ENCODE measurements around the gene ARID3C. TPM values are rescaled to one million over a fixed set of nuclear protein-coding genes. Genes with fewer than 3 reads are reported as not detected.

Gene ARID3C
- total and polyA plus RNA-seq, 2 of the 8 experiments (the other 6 are each of a cell fraction or from before 2014, with no cell fraction given), result 0.08 TPM; not detected in 1

Small RNA genes within 50 kb of the gene (small RNA-seq; reads per million reads assigned to genes)
- gene CCL27 (ENCODE audit: insufficient read depth), result not detected

Other genes starting within 250 kb of the ARID3C start
- 10.4 and 10.6 TPM in 2 replicates for gene FAM219A, start 170.5 kb downstream of the ARID3C start, total RNA-seq (2021; fragmentation: NEBNext Ultra II Directional; extraction: Animal tissue kit (Norgen Biotek cat#: 25700))
- gene FAM219A, start 170.5 kb downstream of the ARID3C start, polyA plus RNA-seq (2011; rRNA removed), result 7.7 and 8.8 TPM in 2 replicates
- gene DNAI1, start 170.3 kb downstream of the ARID3C start, total RNA-seq (2021; fragmentation: NEBNext Ultra II Directional; extraction: Animal tissue kit (Norgen Biotek cat#: 25700)), result 0.37 and 1.1 TPM in 2 replicates
- gene DNAI1, start 170.3 kb downstream of the ARID3C start, polyA plus RNA-seq (2011; rRNA removed), result 0.35 and 0.54 TPM in 2 replicates
- 12.2 and 14.1 TPM in 2 replicates for gene ENHO, start 106.1 kb downstream of the ARID3C start, total RNA-seq (2021; fragmentation: NEBNext Ultra II Directional; extraction: Animal tissue kit (Norgen Biotek cat#: 25700))
- 49.4 and 60.4 TPM in 2 replicates for gene ENHO, start 106.1 kb downstream of the ARID3C start, polyA plus RNA-seq (2011; rRNA removed)
- 1.2 and 1.5 TPM in 2 replicates for gene CNTFR, start 39.3 kb downstream of the ARID3C start, total RNA-seq (2021; fragmentation: NEBNext Ultra II Directional; extraction: Animal tissue kit (Norgen Biotek cat#: 25700))
- gene CNTFR, start 39.3 kb downstream of the ARID3C start, polyA plus RNA-seq (2011; rRNA removed), result 4.2 and 5.4 TPM in 2 replicates
- 21.6 and 25.6 TPM in 2 replicates for gene RPP25L, start 17.0 kb downstream of the ARID3C start, total RNA-seq (2021; fragmentation: NEBNext Ultra II Directional; extraction: Animal tissue kit (Norgen Biotek cat#: 25700))
- 75.0 and 82.3 TPM in 2 replicates for gene RPP25L, start 17.0 kb downstream of the ARID3C start, polyA plus RNA-seq (2011; rRNA removed)
- 23.4 and 25.6 TPM in 2 replicates for gene DCTN3, start 8.6 kb downstream of the ARID3C start, total RNA-seq (2021; fragmentation: NEBNext Ultra II Directional; extraction: Animal tissue kit (Norgen Biotek cat#: 25700))
- gene DCTN3, start 8.6 kb downstream of the ARID3C start, polyA plus RNA-seq (2011; rRNA removed), result 37.8 and 39.2 TPM in 2 replicates
- 84.2 and 86.8 TPM in 2 replicates for gene SIGMAR1, start 8.7 kb upstream of the ARID3C start, total RNA-seq (2021; fragmentation: NEBNext Ultra II Directional; extraction: Animal tissue kit (Norgen Biotek cat#: 25700))
- 134 and 169 TPM in 2 replicates for gene SIGMAR1, start 8.7 kb upstream of the ARID3C start, polyA plus RNA-seq (2011; rRNA removed)
- 21.1 and 21.9 TPM in 2 replicates for gene GALT, start 17.6 kb upstream of the ARID3C start, total RNA-seq (2021; fragmentation: NEBNext Ultra II Directional; extraction: Animal tissue kit (Norgen Biotek cat#: 25700))
- 50.4 and 50.6 TPM in 2 replicates for gene GALT, start 17.6 kb upstream of the ARID3C start, polyA plus RNA-seq (2011; rRNA removed)
- 5.1 and 5.5 TPM in 2 replicates for gene IL11RA, start 23.1 kb upstream of the ARID3C start, total RNA-seq (2021; fragmentation: NEBNext Ultra II Directional; extraction: Animal tissue kit (Norgen Biotek cat#: 25700))
- 9.1 and 10.5 TPM in 2 replicates for gene IL11RA, start 23.1 kb upstream of the ARID3C start, polyA plus RNA-seq (2011; rRNA removed)
- not detected in 2 replicates for gene CCL27, start 33.6 kb upstream of the ARID3C start, total RNA-seq (2021; fragmentation: NEBNext Ultra II Directional; extraction: Animal tissue kit (Norgen Biotek cat#: 25700))
- 0.28 and 0.42 TPM in 2 replicates for gene CCL27, start 33.6 kb upstream of the ARID3C start, polyA plus RNA-seq (2011; rRNA removed)
- gene CCL19, start 62.2 kb upstream of the ARID3C start, total RNA-seq (2021; fragmentation: NEBNext Ultra II Directional; extraction: Animal tissue kit (Norgen Biotek cat#: 25700)), result not detected in 2 replicates
- gene CCL19, start 62.2 kb upstream of the ARID3C start, polyA plus RNA-seq (2011; rRNA removed), result not detected in 2 replicates
- not detected in 2 replicates for gene CCL21, start 81.1 kb upstream of the ARID3C start, total RNA-seq (2021; fragmentation: NEBNext Ultra II Directional; extraction: Animal tissue kit (Norgen Biotek cat#: 25700))
- not detected in 2 replicates for gene CCL21, start 81.1 kb upstream of the ARID3C start, polyA plus RNA-seq (2011; rRNA removed)